ENCODE results near the gene LAMC1. TPM values are rescaled to one million over a fixed set of nuclear protein-coding genes. Genes with fewer than 3 reads are reported as not detected.

Gene LAMC1
- polyA plus RNA-seq, 1 donor (not counting 4 experiments of a cell fraction or from before 2014, with no cell fraction given): 66.6 TPM

GRCh38 chr1:183131166-183131565, 107.9 kb downstream of the LAMC1 start:
- H3K36me3 ChIP-seq (ENCODE audit: control insufficient read depth in 2 of 2, extremely low read depth in 1 of 2, insufficient read depth in 2 of 2, low read length in 2 of 2): peaks cover 26% of the 10 kb centered on the region in 2 experiments
- no peak overlapping the region for H3K9ac ChIP-seq (ENCODE audit: control insufficient read depth, extremely low read depth, insufficient read depth, low read length)
- H2AFZ ChIP-seq (ENCODE audit: control insufficient read depth, low read length): no peak overlapping the region
- no peaks in the 10 kb centered on the region for H3K27me3 ChIP-seq (ENCODE audit: control insufficient read depth, extremely low read depth, insufficient read depth, low read length)
- H3K4me1 ChIP-seq (ENCODE audit: control insufficient read depth, extremely low read depth, insufficient read depth, low read length): no peaks in the 10 kb centered on the region
- no peak overlapping the region for H3K4me3 ChIP-seq (ENCODE audit: control insufficient read depth in 2 of 3, extremely low read depth in 1 of 3, insufficient read depth in 2 of 3, low read depth in 1 of 3, low read length in 3 of 3)
- H3K9me1 ChIP-seq (ENCODE audit: control insufficient read depth, extremely low read depth, insufficient read depth, low read length): no peaks in the 10 kb centered on the region
- no peak overlapping the region for H3K27ac ChIP-seq (ENCODE audit: control insufficient read depth, insufficient read depth, low read length)
- no peak for DNase-seq (ENCODE audit: low read depth, low spot score)
- dilution Hi-C loops (cut with MboI; ENCODE audit: extremely low pct_ligation_motif_present, low sequenced_read_pairs): no loop called here
- no peaks in the 10 kb centered on the region for H3K79me2 ChIP-seq (ENCODE audit: control insufficient read depth, insufficient read depth, low read length)
- TF ChIP-seq CTCF (optimal IDR thresholded peaks at IDR 0.05 in 1 of 3, IDR thresholded peaks at IDR 0.05 in 1 of 3, conservative IDR thresholded peaks at IDR 0.05 in 1 of 3; ENCODE audit: extremely low read depth in 1 of 3, insufficient read depth in 2 of 3, low read length in 3 of 3) (no peak), EZH2 (IDR thresholded peaks at IDR 0.05; ENCODE audit: low read length) (no peak)
- no peaks in the 10 kb centered on the region for H3K9me3 ChIP-seq (ENCODE audit: control insufficient read depth, low read depth, low read length)
- no peak overlapping the region for H3K4me2 ChIP-seq (ENCODE audit: control insufficient read depth, extremely low read depth, insufficient read depth, low read depth, low read length)
- FAIRE-seq: no peak
- H4K20me1 ChIP-seq (ENCODE audit: control insufficient read depth, extremely low read depth, insufficient read depth, low read length): no peaks in the 10 kb centered on the region

- TF ChIP-seq EZH2 (IDR thresholded peaks at IDR 0.05; ENCODE audit: low read length) (no peak), CTCF (optimal IDR thresholded peaks at IDR 0.05 in 1 of 3, IDR thresholded peaks at IDR 0.05 in 1 of 3, conservative IDR thresholded peaks at IDR 0.05 in 1 of 3; ENCODE audit: extremely low read depth in 1 of 3, insufficient read depth in 2 of 3, low read length in 3 of 3) (no peak)
- Histone ChIP-seq H2AFZ (ENCODE audit: control insufficient read depth, low read length) (no peak overlapping the region), H3K4me1 (ENCODE audit: control insufficient read depth, extremely low read depth, insufficient read depth, low read length) (peaks cover 19% of the 10 kb centered on the region), H3K79me2 (ENCODE audit: control insufficient read depth, insufficient read depth, low read length) (no peaks in the 10 kb centered on the region), H3K27me3 (ENCODE audit: control insufficient read depth, extremely low read depth, insufficient read depth, low read length) (no peaks in the 10 kb centered on the region), H3K4me3 (ENCODE audit: control insufficient read depth in 2 of 3, extremely low read depth in 1 of 3, insufficient read depth in 2 of 3, low read depth in 1 of 3, low read length in 3 of 3) (no peak overlapping the region), H3K36me3 (ENCODE audit: control insufficient read depth in 2 of 2, extremely low read depth in 1 of 2, insufficient read depth in 2 of 2, low read length in 2 of 2) (peaks cover 24 to 27% of the 10 kb centered on the region in 2 experiments), H3K9me3 (ENCODE audit: control insufficient read depth, low read depth, low read length) (no peaks in the 10 kb centered on the region), H3K9ac (ENCODE audit: control insufficient read depth, extremely low read depth, insufficient read depth, low read length) (no peak overlapping the region), H4K20me1 (ENCODE audit: control insufficient read depth, extremely low read depth, insufficient read depth, low read length) (no peaks in the 10 kb centered on the region), H3K27ac (ENCODE audit: control insufficient read depth, insufficient read depth, low read length) (no peak overlapping the region), H3K9me1 (ENCODE audit: control insufficient read depth, extremely low read depth, insufficient read depth, low read length) (no peaks in the 10 kb centered on the region), H3K4me2 (ENCODE audit: control insufficient read depth, extremely low read depth, insufficient read depth, low read depth, low read length) (no peak overlapping the region)
- no peak for FAIRE-seq
- no peak for DNase-seq (ENCODE audit: low read depth, low spot score)
- dilution Hi-C loops (cut with MboI; ENCODE audit: extremely low pct_ligation_motif_present, low sequenced_read_pairs): no loop called here
Measured at GRCh38 chr1:183135336-183135735, 112.1 kb downstream of the LAMC1 start.

Measured in keratinocyte (primary cell).